HepG2 (cell line): ENCODE results near the gene PGP. TPM values are rescaled to one million over a fixed set of nuclear protein-coding genes. Genes with fewer than 3 reads are reported as not detected.

Experiments used
- AFF4 ChIP-seq: sonication (generic); formaldehyde crosslinking; IDR thresholded peaks from 2 replicates; pipeline ENCODE4 v1.4.0; 2020; ENCODE audit warnings: missing genetic modification reagents
- AKAP8 ChIP-seq: sonication (generic); formaldehyde crosslinking; IDR thresholded peaks from 2 replicates; pipeline ENCODE4 v1.5.1; 2020; ENCODE audit warnings: mild to moderate bottlenecking, missing genetic modification reagents
- ARID5B ChIP-seq: IDR thresholded peaks from 2 replicates; pipeline ENCODE4 v1.4.0; 2020; ENCODE audit warnings: mild to moderate bottlenecking, missing genetic modification reagents
- BHLHE40 ChIP-seq: IDR thresholded peaks from 2 replicates; pipeline ENCODE4 v1.6.1; 2011; ENCODE audit warnings: low read length, improper control_type of control experiment
- BORCS8-MEF2B ChIP-seq: sonication (generic); formaldehyde crosslinking; IDR thresholded peaks from 2 replicates; pipeline ENCODE4 v1.8.0; 2022; ENCODE audit warnings: mild to moderate bottlenecking, missing genetic modification reagents
- FOXA1 ChIP-seq, 2 experiments: fragments of 450-650 bp in 1 of 2; sonication (generic) in 1 of 2; formaldehyde crosslinking in 1 of 2; IDR thresholded peaks; 2 replicates each; pipeline versions ENCODE4 v1.4.0 to v1.6.1; 2016 to 2020; ENCODE audit warnings: missing genetic modification reagents in 1 of 2
- IKZF5 ChIP-seq: IDR thresholded peaks from 2 replicates; pipeline ENCODE4 v1.6.1; 2018; ENCODE audit warnings: missing genetic modification reagents, mild to moderate bottlenecking, missing compliant biosample characterization
- MTA3 ChIP-seq: sonication (generic); formaldehyde crosslinking; IDR thresholded peaks from 2 replicates; pipeline ENCODE4 v1.4.0; 2020; ENCODE audit warnings: missing genetic modification reagents
- NCOA2 ChIP-seq: sonication (generic); formaldehyde crosslinking; IDR thresholded peaks from 2 replicates; pipeline ENCODE4 v1.8.0; 2022; ENCODE audit warnings: inconsistent platforms
- NFYC ChIP-seq: IDR thresholded peaks from 2 replicates; pipeline ENCODE4 v1.6.1; 2016; ENCODE audit warnings: missing genetic modification reagents, missing compliant biosample characterization
- PITX1 ChIP-seq: sonication (generic); formaldehyde crosslinking; IDR thresholded peaks from 2 replicates; pipeline ENCODE4 v1.5.1; 2020; ENCODE audit warnings: mild to moderate bottlenecking, missing genetic modification reagents
- POLR2AphosphoS5 ChIP-seq: IDR thresholded peaks from 2 replicates; pipeline ENCODE4 v1.6.1; 2012; ENCODE audit warnings: low read depth, low read length
- THRA ChIP-seq: sonication (generic); formaldehyde crosslinking; IDR thresholded peaks from 2 replicates; pipeline ENCODE4 v1.4.0; 2020; ENCODE audit warnings: missing genetic modification reagents, borderline replicate concordance
- ZNF136 ChIP-seq: sonication (generic); formaldehyde crosslinking; IDR thresholded peaks from 2 replicates; pipeline ENCODE4 v1.8.1; 2022; ENCODE audit warnings: low read depth, mild to moderate bottlenecking, moderate library complexity, missing genetic modification reagents
- ZNF574 ChIP-seq: sonication (generic); formaldehyde crosslinking; IDR thresholded peaks from 2 replicates; pipeline ENCODE4 v1.4.0; 2020; ENCODE audit warnings: missing genetic modification reagents
- ZZZ3 ChIP-seq: sonication (generic); formaldehyde crosslinking; IDR thresholded peaks from 2 replicates; pipeline ENCODE4 v1.4.0; 2020; ENCODE audit warnings: missing genetic modification reagents, mild to moderate bottlenecking, borderline replicate concordance
- polyA plus RNA-seq, 8 experiments: library from polyadenylated mRNA; depleted of rRNA in 3 of 8; stranded (reverse) in 7 of 8; unstranded in 1 of 8; fragments of >200 nt; fragmentation: Illumina TruSeq in 4 of 8; extraction: Trizol in 4 of 8; gene quantifications; 2 replicates each; pipeline versions ENCODE4 v1.2.1 to v1.2.3, GENCODE V29; 2011 to 2016; ENCODE audit warnings: low read depth in 4 of 8, missing spikeins in 1 of 8, mixed read lengths in 1 of 8; ENCODE audit not compliant: insufficient read depth in 1 of 8
- total RNA-seq, 5 experiments: library from RNA; depleted of rRNA; stranded (reverse); fragments of >200 nt; fragmentation: Illumina TruSeq; extraction: Trizol; gene quantifications; 2 replicates each; pipeline ENCODE4 v1.2.3, GENCODE V29; 2016; ENCODE audit warnings: low read depth in 1 of 5

Gene PGP
- total and polyA plus RNA-seq, 2 of the 13 experiments (the other 11 are each of a cell fraction or from before 2014, with no cell fraction given), result 7.3 to 18.3 TPM

- TF ChIP-seq ARID5B (CRISPR knock-in tag) (peak; percentile 83), POLR2AphosphoS5 (peak; percentile 64), BORCS8-MEF2B (CRISPR knock-in tag) (no peak), AFF4 (0 out of 2 replicates have a peak, but pooled peaks have one; percentile 47), ZNF136 (CRISPR knock-in tag) (no peak), BHLHE40 (0 out of 2 replicates have a peak, but pooled peaks have one; percentile 17), NFYC (0 out of 2 replicates have a peak, but pooled peaks have one; percentile 18), ZZZ3 (CRISPR knock-in tag) (no peak), AKAP8 (CRISPR knock-in tag) (peak; percentile 87), ZNF574 (no peak), FOXA1 (IDR thresholded peaks at IDR 0.05) (peak; percentile 49; the same call in 1 of the 2 replicates), FOXA1 (CRISPR knock-in tag; IDR thresholded peaks at IDR 0.05) (peak; percentile 94), MTA3 (CRISPR knock-in tag) (no peak), IKZF5 (CRISPR knock-in tag) (0 out of 2 replicates have a peak, but pooled peaks have one; percentile 39), NCOA2 (CRISPR knock-in tag) (peak; percentile 79), THRA (CRISPR knock-in tag) (peak; percentile 74; the same call in 1 of the 2 replicates), PITX1 (peak; percentile 41; the same call in 1 of the 2 replicates)
Observed at GRCh38 chr16:2226245-2226793, 11.7 kb upstream of the PGP start (continued).
